CD4-positive, alpha-beta T cell (primary cell): Measurements from ENCODE around the gene BLCAP. TPM values are rescaled to one million over a fixed set of nuclear protein-coding genes. Genes with fewer than 3 reads are reported as not detected.
"Not testable (repeated sequence)": the region's sequence is repeated elsewhere in the genome, so short reads cannot be mapped to it uniquely, and the experiment has no call there.

Source experiments
- ATAC-seq: fragments of 200-7000 bp; cut with Tn5 transposase; one replicate; pipeline ENCODE4 v1.10.0; 2022; ENCODE audit warnings: mild to moderate bottlenecking; ENCODE audit not compliant: poor library complexity
- CTCF ChIA-PET: fragments of 350-600 bp; sonication (Branson Sonifier 250); formaldehyde crosslinking; loops from one replicate; lab custom pipeline; 2021; ENCODE audit warnings: antibody characterized with exemption, inconsistent platforms; lab: Charles Lee
- POLR2A ChIA-PET: fragments of 350-600 bp; sonication (Branson Sonifier 250); formaldehyde crosslinking; loops from one replicate; lab custom pipeline; 2021; ENCODE audit warnings: antibody characterized with exemption, inconsistent platforms; lab: Charles Lee
- DNase-seq, 14 experiments: peaks; one replicate each; pipeline ENCODE4 v3.0.0-alpha.2; 2013 to 2020; ENCODE audit warnings: mixed read lengths in 2 of 14
- H3K27ac ChIP-seq, 2 donors: one replicate each; pipeline versions ENCODE4 v1.5.1 to v1.7.0; 2013; ENCODE audit warnings: low read length in 2 of 2, low read depth in 1 of 2, mild to moderate bottlenecking in 1 of 2
- H3K27me3 ChIP-seq, 2 experiments: 1 replicate in 1 of 2; 2 replicates in 1 of 2; pipeline versions ENCODE4 v1.6.1 to v1.7.0; 2013; ENCODE audit warnings: low read length in 2 of 2, control low read depth in 1 of 2, mild to moderate bottlenecking in 1 of 2, moderate library complexity in 1 of 2; ENCODE audit not compliant: insufficient read depth in 2 of 2, control insufficient read depth in 1 of 2
- H3K36me3 ChIP-seq: one replicate; pipeline ENCODE4 v1.6.1; 2013; ENCODE audit warnings: low read length, control low read depth; ENCODE audit not compliant: insufficient read depth
- H3K4me1 ChIP-seq: one replicate; pipeline ENCODE4 v1.6.1; 2013; ENCODE audit warnings: low read length, control low read depth; ENCODE audit not compliant: insufficient read depth
- H3K4me3 ChIP-seq: one replicate; pipeline ENCODE4 v1.5.1; 2013; ENCODE audit warnings: mild to moderate bottlenecking, low read length, moderate library complexity
- H3K9me3 ChIP-seq, 2 experiments: 1 replicate in 1 of 2; 2 replicates in 1 of 2; pipeline versions ENCODE4 v1.6.1 to v1.7.0; 2013; ENCODE audit warnings: low read length in 2 of 2, mild to moderate bottlenecking in 2 of 2, control low read depth in 1 of 2, moderate library complexity in 1 of 2; ENCODE audit not compliant: control insufficient read depth in 1 of 2, insufficient read depth in 1 of 2
- H3K27ac Mint-ChIP-seq: one replicate; pipeline ENCODE4 v1.8.0; 2020; ENCODE audit warnings: mixed read lengths
- H3K27me3 Mint-ChIP-seq: one replicate; pipeline ENCODE4 v1.8.0; 2021; ENCODE audit warnings: mixed read lengths
- H3K36me3 Mint-ChIP-seq: one replicate; pipeline ENCODE4 v1.8.0; 2021; ENCODE audit warnings: low read depth, mixed read lengths
- H3K4me1 Mint-ChIP-seq: one replicate; pipeline ENCODE4 v1.8.0; 2021; ENCODE audit warnings: low read depth, mixed read lengths
- H3K4me3 Mint-ChIP-seq: one replicate; pipeline ENCODE4 v1.8.0; 2020; ENCODE audit warnings: mild to moderate bottlenecking, mixed read lengths
- H3K9me3 Mint-ChIP-seq: one replicate; pipeline ENCODE4 v1.8.0; 2020; ENCODE audit warnings: mixed read lengths
- intact Hi-C, 2 experiments: fragments of 100-400 bp; cut with DNase I in 1 of 2; cut with micrococcal nuclease in 1 of 2; formaldehyde crosslinking; loops; one replicate each; pipeline versions ENCODE4 v1.15.1 to v1.9.0; 2023 to 2025; cut with DNase I, micrococcal nuclease
- total RNA-seq, 174 experiments: library from RNA in 2 of 174; stranded (reverse) in 2 of 174; gene quantifications; one replicate each; pipeline ENCODE4 v1.2.3 and lab custom pipeline; 2021 to 2026
- TF ChIP-seq, protein P1 (sequence below): fragments of 200-600 bp; IDR thresholded peaks from one replicate; pipeline ENCODE4 v1.8.0; 2022; ENCODE audit warnings: antibody characterized with exemption, mild to moderate bottlenecking

Gene BLCAP
- total RNA-seq, 2 experiments from 2014 or later = 59.4 to 60.1 TPM

DNA sequence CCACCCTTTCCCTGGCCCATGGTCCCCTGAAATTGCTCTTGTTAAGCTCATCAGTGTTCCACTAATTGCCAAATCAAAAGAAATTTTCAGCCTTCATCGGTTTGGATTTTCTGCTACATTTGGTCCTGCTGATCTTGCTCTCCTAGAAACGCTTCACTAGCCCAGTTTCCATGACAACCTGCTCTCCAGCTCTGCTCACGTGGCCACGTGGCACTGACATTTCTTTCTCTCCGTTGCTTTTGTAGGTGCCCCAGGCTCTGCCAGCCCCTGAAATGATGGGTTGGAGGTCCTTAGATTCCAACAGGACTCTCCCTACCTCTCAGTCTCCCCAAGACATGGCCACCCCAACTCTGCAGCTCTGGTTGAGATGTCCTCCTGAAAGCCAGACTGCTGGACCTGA is 52.4 kb downstream of the BLCAP start:
- ATAC-seq (no peak), DNase-seq (no peak)
- no peaks in the 10 kb centered on the region for H3K27me3 ChIP-seq
- no peaks in the 10 kb centered on the region for H3K4me1 Mint-ChIP-seq
- H3K36me3 Mint-ChIP-seq = no peaks in the 10 kb centered on the region
- no peaks in the 10 kb centered on the region for H3K9me3 ChIP-seq
- no peak overlapping the region for H3K4me3 ChIP-seq
- no peaks in the 10 kb centered on the region for H3K36me3 ChIP-seq
- no peak overlapping the region for H3K27ac ChIP-seq
- intact Hi-C loops = no loop called here
- no peak overlapping the region for H3K27ac Mint-ChIP-seq
- CTCF ChIA-PET = no interaction called here
- peaks cover 2% of the 10 kb centered on the region for H3K9me3 Mint-ChIP-seq
- H3K4me1 ChIP-seq = no peaks in the 10 kb centered on the region
- peaks cover 28% of the 10 kb centered on the region for H3K27me3 Mint-ChIP-seq
- POLR2A ChIA-PET = no interaction called here
- TF ChIP-seq, protein P1, sequence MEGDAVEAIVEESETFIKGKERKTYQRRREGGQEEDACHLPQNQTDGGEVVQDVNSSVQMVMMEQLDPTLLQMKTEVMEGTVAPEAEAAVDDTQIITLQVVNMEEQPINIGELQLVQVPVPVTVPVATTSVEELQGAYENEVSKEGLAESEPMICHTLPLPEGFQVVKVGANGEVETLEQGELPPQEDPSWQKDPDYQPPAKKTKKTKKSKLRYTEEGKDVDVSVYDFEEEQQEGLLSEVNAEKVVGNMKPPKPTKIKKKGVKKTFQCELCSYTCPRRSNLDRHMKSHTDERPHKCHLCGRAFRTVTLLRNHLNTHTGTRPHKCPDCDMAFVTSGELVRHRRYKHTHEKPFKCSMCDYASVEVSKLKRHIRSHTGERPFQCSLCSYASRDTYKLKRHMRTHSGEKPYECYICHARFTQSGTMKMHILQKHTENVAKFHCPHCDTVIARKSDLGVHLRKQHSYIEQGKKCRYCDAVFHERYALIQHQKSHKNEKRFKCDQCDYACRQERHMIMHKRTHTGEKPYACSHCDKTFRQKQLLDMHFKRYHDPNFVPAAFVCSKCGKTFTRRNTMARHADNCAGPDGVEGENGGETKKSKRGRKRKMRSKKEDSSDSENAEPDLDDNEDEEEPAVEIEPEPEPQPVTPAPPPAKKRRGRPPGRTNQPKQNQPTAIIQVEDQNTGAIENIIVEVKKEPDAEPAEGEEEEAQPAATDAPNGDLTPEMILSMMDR = no peak
- no peak overlapping the region for H3K4me3 Mint-ChIP-seq

DNA sequence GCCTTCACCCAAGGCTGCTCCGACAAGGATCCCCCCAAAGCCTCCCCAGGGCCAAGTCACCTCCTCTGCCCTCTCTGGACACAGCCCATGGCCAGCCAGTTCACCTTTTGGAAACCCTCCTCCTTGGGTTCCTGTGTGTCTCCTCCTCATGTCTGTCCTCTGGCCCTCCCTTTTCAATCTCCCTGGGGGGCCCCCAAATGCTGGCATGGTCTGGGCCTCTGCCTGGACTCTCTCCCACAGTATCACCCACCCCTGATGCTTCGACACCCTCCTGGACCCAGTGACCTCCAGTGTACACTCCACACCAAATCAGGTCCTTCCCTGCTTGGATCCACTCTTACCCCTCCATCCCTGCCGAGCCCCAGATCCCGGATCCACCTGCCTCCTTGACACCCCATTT is 53.3 kb downstream of the BLCAP start:
- Mint-ChIP-seq H3K4me3 (no peak overlapping the region), H3K27me3 (peaks cover 26% of the 10 kb centered on the region), H3K4me1 (no peaks in the 10 kb centered on the region), H3K36me3 (no peaks in the 10 kb centered on the region), H3K9me3 (peaks cover 2% of the 10 kb centered on the region), H3K27ac (no peak overlapping the region)
- H3K4me3 ChIP-seq = no peak overlapping the region
- DNase-seq (no peak), ATAC-seq (no peak)
- TF ChIP-seq, protein P1 = no peak
- CTCF ChIA-PET = no interaction called here
- H3K36me3 ChIP-seq = no peaks in the 10 kb centered on the region
- no peaks in the 10 kb centered on the region for H3K27me3 ChIP-seq
- H3K4me1 ChIP-seq = no peaks in the 10 kb centered on the region
- POLR2A ChIA-PET = no interaction called here
- H3K27ac ChIP-seq = no peak overlapping the region
- no peaks in the 10 kb centered on the region for H3K9me3 ChIP-seq
- intact Hi-C loops = no loop called here

DNA sequence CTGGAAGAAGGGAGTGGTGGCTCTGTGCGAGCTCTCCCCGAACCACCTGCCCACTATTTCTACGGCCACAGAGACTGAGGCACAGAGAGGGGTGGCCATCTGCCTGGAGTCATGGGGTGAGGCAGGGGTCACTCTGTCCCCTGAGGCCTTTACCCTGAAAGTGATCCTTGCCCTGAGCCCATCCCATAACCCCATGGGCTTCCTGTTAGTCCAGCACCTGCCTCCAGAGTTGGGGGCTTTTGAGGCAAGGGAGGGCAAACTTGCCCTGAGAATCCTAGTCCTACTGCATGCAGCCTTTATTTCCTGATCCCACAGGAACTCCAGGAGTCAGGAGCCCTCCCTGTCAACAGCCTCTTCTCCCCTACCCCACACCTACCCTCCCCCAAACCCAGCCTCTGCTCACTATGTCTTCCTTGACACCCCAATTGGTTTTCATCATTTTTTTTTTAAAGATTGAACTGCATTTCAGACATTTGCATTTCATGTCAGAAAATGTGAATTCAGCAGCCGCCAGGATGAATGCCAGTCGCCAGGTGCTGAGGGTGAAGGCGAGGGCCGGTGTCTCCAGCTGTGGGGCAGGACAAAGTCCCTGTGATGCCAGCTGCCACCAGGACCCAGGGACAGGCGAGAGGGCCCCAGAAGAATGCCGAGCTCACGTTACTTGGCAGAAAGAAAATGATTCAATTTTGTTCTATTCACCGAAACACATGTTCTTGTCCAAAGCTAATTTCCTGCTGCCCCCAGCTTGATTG is 54.3 kb downstream of the BLCAP start:
- H3K36me3 Mint-ChIP-seq = no peaks in the 10 kb centered on the region
- ATAC-seq (no peak), DNase-seq (no peak)
- Histone ChIP-seq H3K36me3 (no peaks in the 10 kb centered on the region), H3K9me3 (no peaks in the 10 kb centered on the region), H3K4me1 (no peaks in the 10 kb centered on the region), H3K27ac (no peak overlapping the region), H3K4me3 (no peak overlapping the region), H3K27me3 (no peaks in the 10 kb centered on the region)
- H3K9me3 Mint-ChIP-seq = peaks cover 2% of the 10 kb centered on the region
- peaks cover 30% of the 10 kb centered on the region for H3K27me3 Mint-ChIP-seq
- H3K27ac Mint-ChIP-seq = no peak overlapping the region
- TF ChIP-seq, protein P1 = no peak
- POLR2A ChIA-PET = no interaction called here
- H3K4me3 Mint-ChIP-seq = no peak overlapping the region
- intact Hi-C loops = no loop called here
- CTCF ChIA-PET = no interaction called here
- no peaks in the 10 kb centered on the region for H3K4me1 Mint-ChIP-seq

DNA sequence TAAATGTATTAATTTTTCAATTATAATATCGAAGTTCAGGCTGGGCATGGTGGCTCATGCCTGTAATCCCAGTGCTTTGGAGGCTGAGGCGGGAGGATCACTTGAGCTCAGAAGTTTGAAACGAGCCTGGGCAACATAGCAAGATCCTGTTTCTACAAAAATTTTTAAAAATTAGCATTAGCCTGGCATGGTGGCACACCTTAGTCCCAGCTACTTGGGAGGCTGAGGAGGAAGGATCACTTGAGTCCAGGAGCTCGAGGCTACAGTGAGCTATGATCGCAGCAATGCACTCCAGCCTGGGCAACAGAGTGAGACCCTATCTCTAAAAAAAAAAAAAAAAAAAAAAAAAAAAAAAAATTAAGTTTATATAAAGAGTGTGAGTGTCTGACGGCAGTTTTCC is 55.2 kb downstream of the BLCAP start:
- peaks cover 30% of the 10 kb centered on the region for H3K27me3 Mint-ChIP-seq
- POLR2A ChIA-PET, H3K36me3 ChIP-seq, intact Hi-C loops, H3K4me1 Mint-ChIP-seq, CTCF ChIA-PET, H3K9me3 Mint-ChIP-seq, H3K9me3 ChIP-seq, H3K36me3 Mint-ChIP-seq, ATAC-seq, H3K4me3 Mint-ChIP-seq, H3K4me1 ChIP-seq, H3K4me3 ChIP-seq, H3K27ac ChIP-seq, H3K27ac Mint-ChIP-seq, DNase-seq, H3K27me3 ChIP-seq: not testable (repeated sequence)
